ENCODE results near the gene RPS4Y1. TPM values are rescaled to one million over a fixed set of nuclear protein-coding genes. Genes with fewer than 3 reads are reported as not detected.
A peak's percentile ranks its signal among the peaks of the same experiment; 100 is the strongest.
"Not testable (repeated sequence)": the region's sequence is repeated elsewhere in the genome, so short reads cannot be mapped to it uniquely, and the experiment has no call there.

Gene RPS4Y1
- total RNA-seq, 3 donors from 2014 or later = 176 to 215 TPM; not detected in 1

DNA sequence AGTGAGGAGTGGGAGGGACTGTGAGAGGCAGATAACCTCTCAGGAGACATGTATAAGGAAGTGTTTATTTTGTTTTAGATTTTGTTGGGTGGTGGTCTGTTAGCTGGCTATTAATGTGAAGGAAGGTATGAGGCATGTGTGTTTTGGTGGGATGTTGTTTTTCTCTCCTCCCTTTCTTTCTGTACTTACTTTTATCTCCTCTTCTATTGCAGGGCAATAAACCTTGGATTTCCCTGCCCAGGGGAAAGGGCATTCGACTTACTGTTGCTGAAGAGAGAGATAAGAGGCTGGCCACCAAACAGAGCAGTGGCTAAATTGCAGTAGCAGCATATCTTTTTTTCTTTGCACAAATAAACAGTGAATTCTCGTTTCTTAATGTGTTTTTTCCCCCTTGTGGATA is 25.2 kb downstream of the RPS4Y1 start:
- TF ChIP-seq, protein P1, sequence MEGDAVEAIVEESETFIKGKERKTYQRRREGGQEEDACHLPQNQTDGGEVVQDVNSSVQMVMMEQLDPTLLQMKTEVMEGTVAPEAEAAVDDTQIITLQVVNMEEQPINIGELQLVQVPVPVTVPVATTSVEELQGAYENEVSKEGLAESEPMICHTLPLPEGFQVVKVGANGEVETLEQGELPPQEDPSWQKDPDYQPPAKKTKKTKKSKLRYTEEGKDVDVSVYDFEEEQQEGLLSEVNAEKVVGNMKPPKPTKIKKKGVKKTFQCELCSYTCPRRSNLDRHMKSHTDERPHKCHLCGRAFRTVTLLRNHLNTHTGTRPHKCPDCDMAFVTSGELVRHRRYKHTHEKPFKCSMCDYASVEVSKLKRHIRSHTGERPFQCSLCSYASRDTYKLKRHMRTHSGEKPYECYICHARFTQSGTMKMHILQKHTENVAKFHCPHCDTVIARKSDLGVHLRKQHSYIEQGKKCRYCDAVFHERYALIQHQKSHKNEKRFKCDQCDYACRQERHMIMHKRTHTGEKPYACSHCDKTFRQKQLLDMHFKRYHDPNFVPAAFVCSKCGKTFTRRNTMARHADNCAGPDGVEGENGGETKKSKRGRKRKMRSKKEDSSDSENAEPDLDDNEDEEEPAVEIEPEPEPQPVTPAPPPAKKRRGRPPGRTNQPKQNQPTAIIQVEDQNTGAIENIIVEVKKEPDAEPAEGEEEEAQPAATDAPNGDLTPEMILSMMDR (IDR thresholded peaks at IDR 0.05) = no peak
- H3K4me3 ChIP-seq = no peak overlapping the region
- no peaks in the 10 kb centered on the region for H3K9me3 ChIP-seq
- ATAC-seq (no peak), DNase-seq (peak in 1 of 3 donors; percentile 34)
- H3K4me1 ChIP-seq (ENCODE audit: low read depth) = peaks cover 2% of the 10 kb centered on the region
- H3K36me3 ChIP-seq (ENCODE audit: low read depth) = no peaks in the 10 kb centered on the region
- intact Hi-C loops (cut with DNase I, micrococcal nuclease) = no loop called here

DNA sequence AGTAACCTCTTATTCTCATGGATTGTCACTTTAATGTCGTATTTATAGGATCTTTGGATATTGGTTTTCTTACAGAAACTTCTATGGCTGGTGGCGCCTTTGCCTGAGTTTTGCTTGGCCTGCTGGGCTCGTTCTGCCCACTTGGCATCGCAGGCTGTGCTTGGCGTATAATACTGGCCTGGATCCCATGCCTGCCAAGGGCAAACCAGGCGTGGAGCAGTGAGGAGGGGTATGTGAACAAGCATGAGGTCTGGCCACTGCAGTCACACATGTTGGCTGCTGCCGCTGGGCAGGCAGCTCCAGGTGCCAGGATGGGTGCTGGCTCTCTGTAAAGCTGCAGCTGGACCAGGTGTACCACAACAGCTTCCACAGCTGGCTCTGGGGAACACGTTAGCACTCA is 26.1 kb downstream of the RPS4Y1 start:
- Histone ChIP-seq H3K36me3 (ENCODE audit: low read depth) (no peaks in the 10 kb centered on the region), H3K9me3 (no peaks in the 10 kb centered on the region), H3K4me3 (no peak overlapping the region), H3K4me1 (ENCODE audit: low read depth) (peaks cover 2% of the 10 kb centered on the region)
- ATAC-seq (no peak), DNase-seq (no peak)
- intact Hi-C loops (cut with DNase I, micrococcal nuclease) = no loop called here
- TF ChIP-seq, protein P1 (IDR thresholded peaks at IDR 0.05) = no peak

DNA sequence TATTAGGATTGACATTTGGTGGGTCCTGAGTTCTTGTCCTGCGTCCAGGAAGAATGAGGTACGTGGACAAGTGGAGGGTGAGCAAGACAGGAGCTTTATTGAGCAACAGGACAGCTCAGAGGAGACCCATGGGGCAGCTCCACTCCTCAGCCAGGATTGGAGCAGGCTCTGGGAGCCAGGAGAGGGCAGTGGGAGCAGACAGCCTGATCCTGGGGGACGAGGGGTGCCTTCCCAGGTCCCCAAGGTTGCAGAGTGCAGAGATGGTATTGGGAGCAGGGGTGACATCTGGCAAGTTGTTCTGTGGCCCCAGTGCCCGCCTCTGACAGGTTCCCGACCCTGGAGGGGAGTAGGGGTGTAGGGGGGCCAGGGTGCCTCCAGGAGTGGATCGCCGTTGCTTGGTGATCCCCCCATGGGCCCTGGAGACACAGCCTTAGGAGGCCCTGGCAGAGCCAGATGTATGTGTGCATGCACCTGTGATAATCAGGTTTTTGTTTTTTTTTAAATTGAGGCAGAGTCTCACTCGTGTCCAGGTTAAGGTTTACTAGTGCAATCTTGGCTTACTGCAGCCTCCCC is 26.7 kb downstream of the RPS4Y1 start:
- TF ChIP-seq, protein P1 (IDR thresholded peaks at IDR 0.05) = no peak
- intact Hi-C loops (cut with DNase I, micrococcal nuclease) = no loop called here
- Histone ChIP-seq H3K9me3 (no peaks in the 10 kb centered on the region), H3K36me3 (ENCODE audit: low read depth) (no peaks in the 10 kb centered on the region), H3K4me1 (ENCODE audit: low read depth) (peaks cover 2% of the 10 kb centered on the region), H3K4me3 (no peak overlapping the region)
- ATAC-seq (no peak), DNase-seq (no peak)

DNA sequence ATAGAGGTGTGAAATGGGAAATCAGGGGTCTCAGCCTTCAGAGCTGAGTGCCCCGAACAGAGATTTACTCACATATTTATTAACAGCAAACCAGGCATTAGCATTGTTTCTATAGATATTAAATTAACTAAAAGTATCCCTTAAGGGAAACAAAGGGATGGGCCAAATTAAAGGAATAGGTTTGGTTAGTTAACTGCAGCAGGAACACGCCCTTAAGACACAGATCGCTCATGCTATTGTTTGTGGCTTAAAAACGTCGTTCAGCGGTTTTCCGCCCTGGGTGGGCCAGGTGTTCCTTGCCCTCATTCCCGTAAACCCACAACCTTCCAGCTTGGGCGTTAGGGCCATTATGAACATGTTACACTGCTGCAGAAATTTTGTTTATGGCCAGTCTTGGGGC is 30.8 kb downstream of the RPS4Y1 start:
- DNase-seq; H3K4me3 ChIP-seq; ATAC-seq; intact Hi-C loops (cut with DNase I, micrococcal nuclease); H3K4me1 ChIP-seq (ENCODE audit: low read depth); H3K36me3 ChIP-seq (ENCODE audit: low read depth); H3K9me3 ChIP-seq: not testable (repeated sequence)

DNA sequence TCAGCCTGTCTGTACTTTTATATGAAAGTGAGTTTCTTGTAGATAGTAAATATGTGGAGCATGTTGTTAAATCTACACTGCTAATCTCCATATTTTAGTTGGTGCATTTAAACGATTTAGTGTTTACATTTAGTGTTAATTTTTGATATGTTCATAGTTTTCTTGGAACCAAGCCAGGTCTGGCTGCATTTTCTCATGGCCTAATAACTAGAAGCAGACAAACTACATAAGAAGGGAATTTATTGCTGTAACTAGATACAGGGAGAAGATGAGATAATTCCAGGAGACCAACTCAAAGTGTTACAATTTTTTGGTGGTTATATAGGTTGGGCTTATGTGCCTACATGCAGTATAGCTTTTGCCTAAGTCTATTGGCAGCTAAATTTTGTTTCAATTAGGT is 32.8 kb downstream of the RPS4Y1 start:
- intact Hi-C loops (cut with DNase I, micrococcal nuclease) = no loop called here
- DNase-seq = no peak
- no peaks in the 10 kb centered on the region for H3K9me3 ChIP-seq
- no peak for ATAC-seq
- H3K4me1 ChIP-seq (ENCODE audit: low read depth) = no peaks in the 10 kb centered on the region
- H3K36me3 ChIP-seq (ENCODE audit: low read depth) = no peaks in the 10 kb centered on the region
- H3K4me3 ChIP-seq = no peak overlapping the region
- TF ChIP-seq, protein P1 (IDR thresholded peaks at IDR 0.05) = no peak

DNA sequence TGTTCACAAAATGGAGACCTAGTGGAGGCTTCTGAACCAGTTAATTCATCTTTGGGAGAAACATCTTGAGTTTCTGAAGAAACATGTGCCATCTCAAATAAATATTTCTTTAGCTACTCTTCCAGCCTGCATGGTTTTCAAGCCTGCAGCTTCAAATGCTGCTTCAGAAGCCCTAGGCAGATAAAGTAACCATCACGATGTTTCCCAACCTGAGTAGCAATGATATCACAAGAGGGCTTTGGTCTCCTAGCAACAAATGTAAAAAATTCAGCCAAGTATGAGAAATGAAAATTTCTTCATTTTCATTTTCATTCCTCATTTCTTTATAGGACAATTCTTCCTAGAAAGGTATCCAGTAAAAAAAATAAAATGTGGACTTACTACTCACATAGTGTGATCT is 42.2 kb downstream of the RPS4Y1 start:
- DNase-seq = no peak
- intact Hi-C loops (cut with DNase I, micrococcal nuclease) = no loop called here
- no peak for ATAC-seq
- Histone ChIP-seq H3K36me3 (ENCODE audit: low read depth) (no peaks in the 10 kb centered on the region), H3K4me1 (ENCODE audit: low read depth) (no peaks in the 10 kb centered on the region), H3K4me3 (no peak overlapping the region), H3K9me3 (no peaks in the 10 kb centered on the region)
- TF ChIP-seq, protein P1 (IDR thresholded peaks at IDR 0.05) = no peak

Data from mucosa of descending colon (tissue), 3 donors.